Measurements from ENCODE around the gene CLEC18A.
"Not testable (repeated sequence)": the region's sequence is repeated elsewhere in the genome, so short reads cannot be mapped to it uniquely, and the experiment has no call there.

CLEC18A gene

DNA sequence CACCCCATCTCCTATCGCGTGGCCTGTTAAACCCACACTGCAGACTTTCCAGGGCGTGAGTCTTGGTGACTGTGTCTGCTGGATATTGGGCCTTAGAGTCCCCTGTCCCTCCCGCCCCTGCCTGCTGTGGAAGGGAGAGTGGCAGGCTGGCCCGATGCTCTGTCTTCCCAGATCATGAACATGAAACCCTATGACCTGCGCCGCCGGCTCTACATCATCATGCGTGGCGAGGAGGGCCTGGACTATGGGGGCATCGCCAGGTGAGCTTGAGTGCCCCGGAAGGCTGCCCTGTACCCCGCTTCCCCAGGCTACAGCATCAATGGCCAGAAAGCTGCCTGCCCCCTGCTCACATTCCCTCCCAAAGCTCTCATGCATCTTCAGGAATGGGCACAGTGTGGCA is 19.5 kb upstream of the CLEC18A start:
- no peak for DNase-seq

DNA sequence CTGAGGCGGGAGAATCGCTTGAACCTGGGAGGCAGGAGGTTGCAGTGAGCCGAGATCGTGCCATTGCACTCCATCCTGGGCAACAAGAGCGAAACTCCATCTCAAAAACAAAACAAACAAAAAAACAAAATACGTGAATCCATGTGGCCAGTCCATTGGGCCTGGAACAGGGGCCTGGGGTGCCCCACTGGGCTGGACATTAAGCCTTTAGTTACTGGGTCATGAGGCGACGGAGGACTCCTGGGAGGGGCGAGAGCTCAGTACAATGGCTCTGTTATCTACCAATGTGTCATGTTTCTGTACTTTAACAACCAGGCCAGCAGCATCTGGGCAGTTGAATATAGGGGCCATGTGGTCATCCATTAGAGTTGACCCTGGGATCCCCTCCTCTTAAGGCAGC is 18.9 kb upstream of the CLEC18A start:
- DNase-seq = no peak

DNA sequence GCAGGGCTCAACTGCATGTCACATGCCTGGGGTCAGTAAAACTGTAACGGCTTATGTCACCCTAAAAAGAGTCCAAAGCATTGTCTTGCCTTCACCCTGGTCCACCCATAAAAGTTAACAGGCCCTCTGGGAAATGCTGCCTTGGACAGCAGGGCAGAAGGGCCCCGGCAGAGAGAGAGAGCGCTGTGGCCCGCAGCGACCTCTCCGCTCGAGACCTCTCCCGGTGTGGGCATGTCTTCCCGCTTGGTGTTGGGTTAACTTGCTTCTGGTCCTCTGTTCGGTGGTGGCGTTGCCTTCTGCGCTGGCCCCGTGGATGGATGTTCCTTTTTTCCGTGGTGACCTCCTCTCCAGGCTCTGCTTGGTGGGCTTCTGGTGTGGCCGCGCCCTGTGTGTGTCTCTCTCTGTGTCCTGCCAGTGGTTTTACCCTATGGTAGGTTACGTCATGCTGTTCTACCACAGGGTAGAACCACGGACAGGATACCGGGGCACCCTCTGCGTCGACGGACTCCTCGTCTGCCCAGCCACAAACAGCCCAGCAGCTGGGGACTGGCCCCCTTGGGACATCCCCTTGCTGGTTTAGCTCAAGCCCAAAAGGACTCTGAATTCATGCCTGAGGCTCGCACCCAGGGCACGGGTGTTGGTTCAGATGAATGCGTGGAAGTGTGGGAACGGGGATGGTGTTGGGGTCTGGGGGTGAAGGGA is 18.3 kb upstream of the CLEC18A start:
- no peak for DNase-seq

DNA sequence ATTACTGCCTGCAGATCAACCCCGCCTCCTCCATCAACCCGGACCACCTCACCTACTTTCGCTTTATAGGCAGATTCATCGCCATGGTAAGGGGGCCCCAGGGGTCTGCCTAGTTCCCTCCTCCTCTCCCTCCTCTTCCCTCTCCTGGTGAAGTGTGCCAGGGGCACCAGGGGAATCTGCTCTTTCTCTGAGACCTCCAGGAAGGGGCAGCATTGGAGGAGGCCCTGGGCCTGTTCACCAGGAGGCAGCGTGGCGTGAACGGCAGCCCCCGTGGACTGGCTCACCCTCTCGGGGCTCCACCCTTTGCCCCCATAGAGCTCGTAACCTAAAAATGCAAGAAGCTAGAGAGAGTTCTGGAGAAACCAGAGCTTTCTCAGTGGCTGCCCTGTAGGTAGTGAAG is 17.1 kb upstream of the CLEC18A start:
- DNase-seq = no peak

DNA sequence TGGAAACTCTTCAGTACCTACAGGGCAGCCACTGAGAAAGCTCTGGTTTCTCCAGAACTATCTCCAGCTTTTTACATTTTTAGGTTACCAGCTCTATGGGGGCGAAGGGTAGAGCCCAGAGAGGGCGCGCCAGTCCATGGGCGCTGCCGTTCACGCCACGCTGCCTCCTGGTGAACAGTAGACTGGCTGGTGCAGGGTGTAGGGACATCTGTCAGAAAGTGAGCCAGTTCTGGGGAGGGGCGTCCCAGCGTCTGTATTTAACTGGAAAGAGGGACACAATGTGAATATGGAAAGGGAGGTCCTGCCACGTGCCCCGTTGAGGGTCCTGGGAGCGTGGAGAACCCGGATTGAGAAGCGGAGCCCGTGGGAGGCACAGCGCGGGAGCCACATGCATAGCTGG is 16.4 kb upstream of the CLEC18A start:
- DNase-seq = no peak

DNA sequence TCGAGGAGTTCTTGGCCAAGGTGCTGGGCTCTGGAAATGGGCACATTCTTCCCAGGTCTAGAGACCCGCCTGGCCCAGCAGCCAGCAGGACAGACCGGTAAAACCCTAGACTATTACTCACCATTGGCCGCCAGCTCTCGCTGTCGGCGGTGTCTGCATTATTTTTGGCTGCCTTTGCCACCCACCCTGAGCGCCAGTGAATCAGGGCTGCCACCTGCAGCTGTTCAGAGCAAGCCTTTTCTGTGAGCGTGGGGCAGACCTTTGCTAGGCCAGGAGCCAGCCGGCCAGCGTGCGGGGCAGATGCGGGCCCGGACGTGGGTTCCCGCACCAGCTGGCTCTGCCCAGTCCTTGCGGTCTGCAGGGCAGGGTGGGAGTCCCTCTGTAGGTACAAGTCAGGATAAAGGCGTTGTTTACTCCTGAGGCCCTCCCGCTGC is 15.8 kb upstream of the CLEC18A start:
- DNase-seq = no peak

DNA sequence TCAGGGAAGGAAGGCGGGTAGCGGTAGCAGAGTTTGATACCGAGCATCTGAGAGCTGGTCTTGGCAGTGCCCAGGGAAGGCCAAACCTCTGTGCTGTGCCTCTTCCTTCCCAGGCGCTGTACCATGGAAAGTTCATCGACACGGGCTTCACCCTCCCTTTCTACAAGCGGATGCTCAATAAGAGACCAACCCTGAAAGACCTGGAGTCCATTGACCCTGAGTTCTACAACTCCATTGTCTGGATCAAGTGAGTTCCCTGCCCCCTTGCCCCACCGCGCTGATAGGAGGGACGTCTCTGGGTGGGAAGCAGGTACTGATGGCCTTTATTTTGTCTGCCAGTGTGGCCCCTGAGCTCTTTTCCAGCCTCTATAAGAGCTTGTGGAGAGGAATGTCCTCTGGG is 15.4 kb upstream of the CLEC18A start:
- no peak for DNase-seq

DNA sequence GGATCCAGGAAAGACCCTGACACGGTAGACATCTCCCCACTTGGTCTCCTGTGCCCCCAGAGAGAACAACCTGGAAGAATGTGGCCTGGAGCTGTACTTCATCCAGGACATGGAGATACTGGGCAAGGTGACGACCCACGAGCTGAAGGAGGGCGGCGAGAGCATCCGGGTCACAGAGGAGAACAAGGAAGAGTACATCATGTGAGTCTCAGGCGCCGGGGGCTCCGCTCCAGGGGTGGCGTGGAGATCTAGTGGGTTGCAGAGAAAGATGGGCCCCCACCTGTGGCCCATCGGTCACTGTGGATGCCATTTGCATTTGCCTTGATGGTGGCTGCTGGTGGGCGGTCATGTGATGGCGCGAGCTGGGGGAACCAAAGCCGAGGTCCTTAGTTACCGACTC is 14.9 kb upstream of the CLEC18A start:
- DNase-seq = no peak

DNA sequence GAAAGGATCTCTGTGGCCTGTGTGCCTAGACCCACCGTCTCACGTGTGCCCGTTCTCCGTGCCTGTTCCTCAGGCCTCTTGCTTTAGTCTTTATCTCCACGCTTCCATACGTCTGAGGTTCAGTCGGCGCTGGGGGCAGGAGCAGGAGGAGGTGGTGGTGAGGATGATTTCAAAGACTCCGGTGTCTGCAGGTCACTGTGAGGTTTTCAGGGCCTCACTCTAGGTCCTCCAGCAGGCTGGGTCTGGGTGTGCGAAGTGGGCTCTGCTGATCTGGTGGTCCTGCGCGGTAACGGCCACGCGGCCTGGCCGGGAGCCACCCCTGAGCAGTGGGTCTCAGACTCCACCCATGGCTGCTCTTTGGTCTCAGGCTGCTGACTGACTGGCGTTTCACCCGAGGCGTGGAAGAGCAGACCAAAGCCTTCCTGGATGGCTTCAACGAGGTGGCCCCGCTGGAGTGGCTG is 14.4 kb upstream of the CLEC18A start:
- DNase-seq = no peak

DNA sequence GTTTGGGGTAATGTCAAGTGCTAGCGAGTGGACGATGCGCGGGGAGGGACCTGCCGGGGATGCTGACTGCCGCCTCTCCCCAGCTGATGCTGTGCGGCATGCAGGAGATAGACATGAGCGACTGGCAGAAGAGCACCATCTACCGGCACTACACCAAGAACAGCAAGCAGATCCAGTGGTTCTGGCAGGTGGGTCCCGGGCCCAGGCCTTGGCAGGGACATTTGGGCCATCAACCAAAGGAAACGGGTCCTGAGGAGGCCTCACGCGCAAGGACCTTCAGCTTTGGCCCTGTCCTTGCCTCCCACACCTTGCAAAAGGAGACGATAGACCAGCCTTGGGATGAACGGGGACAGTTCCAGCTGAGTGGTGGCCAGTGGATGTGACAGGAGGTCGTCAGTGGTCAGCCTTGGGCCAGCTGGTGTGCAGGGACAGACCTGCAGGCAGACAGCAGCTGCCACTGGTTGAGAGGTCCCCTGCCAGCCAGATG is 13.6 kb upstream of the CLEC18A start:
- no peak for DNase-seq

DNA sequence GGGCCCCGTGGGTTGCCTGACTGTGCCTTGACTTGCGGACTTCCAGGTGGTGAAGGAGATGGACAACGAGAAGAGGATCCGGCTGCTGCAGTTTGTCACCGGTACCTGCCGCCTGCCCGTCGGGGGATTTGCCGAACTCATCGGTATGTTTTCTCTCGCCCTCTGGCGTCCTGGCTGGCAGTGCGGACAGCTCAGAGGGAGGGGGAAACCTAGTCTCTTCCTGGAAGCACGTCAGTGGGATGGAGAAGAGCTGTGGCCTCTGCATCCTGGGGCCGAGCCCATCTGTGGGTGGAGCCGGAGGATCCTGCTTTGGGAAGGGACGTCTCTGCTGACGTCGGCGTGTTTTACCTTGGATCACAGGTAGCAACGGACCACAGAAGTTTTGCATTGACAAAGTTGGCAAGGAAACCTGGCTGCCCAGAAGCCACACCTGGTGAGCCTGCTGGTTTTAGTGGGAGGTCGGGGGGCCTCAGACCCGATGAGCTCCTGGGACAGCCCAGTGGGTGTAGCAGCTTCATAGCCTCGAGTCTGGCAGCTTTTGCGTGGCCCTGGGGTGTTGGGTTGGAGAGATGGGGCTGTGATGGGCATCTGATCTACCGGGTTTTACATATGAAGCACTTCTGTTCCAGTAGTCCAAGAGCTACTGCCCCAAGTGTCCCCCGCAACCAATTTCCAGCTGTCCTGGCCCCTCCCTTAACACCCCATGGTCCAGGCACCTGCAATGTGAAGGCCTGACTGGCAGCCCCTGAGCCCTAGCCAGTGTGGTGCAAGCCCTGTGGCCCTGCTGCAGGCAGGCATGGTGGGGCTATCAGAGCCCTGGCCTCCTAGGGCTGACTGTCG is 11.9 kb upstream of the CLEC18A start:
- no peak for DNase-seq

DNA sequence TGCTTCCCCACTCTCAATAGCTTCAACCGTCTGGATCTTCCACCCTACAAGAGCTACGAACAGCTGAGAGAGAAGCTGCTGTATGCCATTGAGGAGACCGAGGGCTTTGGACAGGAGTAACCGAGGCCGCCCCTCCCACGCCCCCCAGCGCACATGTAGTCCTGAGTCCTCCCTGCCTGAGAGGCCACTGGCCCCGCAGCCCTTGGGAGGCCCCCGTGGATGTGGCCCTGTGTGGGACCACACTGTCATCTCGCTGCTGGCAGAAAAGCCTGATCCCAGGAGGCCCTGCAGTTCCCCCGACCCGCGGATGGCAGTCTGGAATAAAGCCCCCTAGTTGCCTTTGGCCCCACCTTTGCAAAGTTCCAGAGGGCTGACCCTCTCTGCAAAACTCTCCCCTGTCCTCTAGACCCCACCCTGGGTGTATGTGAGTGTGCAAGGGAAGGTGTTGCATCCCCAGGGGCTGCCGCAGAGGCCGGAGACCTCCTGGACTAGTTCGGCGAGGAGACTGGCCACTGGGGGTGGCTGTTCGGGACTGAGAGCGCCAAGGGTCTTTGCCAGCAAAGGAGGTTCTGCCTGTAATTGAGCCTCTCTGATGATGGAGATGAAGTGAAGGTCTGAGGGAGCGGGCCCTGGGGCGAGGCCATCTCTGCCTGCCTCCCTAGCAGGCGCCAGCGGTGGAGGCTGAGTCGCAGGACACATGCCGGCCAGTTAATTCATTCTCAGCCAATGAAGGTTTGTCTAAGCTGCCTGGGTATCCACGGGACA is 11.1 kb upstream of the CLEC18A start:
- no peak for DNase-seq

DNA sequence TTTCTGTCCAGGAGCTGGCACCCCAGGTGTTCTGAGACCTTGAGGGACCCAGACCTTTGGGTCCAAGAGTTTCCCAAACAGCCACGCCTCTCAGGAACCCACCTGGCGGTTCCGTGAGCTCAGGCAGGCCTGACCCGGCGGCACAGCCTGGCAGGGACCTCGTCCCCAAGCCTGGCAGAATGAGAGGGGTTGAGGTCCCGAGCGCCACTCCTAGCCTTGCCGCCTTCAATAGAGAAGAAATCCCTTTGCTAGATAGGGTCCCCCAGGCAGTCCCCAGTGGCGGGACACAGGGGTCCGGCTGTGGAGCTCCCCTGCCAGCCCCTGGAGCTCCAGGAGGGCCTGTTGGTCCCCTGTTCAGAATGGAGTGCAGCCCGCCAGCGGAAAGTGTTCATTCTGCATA is 10.5 kb upstream of the CLEC18A start:
- DNase-seq = no peak

DNA sequence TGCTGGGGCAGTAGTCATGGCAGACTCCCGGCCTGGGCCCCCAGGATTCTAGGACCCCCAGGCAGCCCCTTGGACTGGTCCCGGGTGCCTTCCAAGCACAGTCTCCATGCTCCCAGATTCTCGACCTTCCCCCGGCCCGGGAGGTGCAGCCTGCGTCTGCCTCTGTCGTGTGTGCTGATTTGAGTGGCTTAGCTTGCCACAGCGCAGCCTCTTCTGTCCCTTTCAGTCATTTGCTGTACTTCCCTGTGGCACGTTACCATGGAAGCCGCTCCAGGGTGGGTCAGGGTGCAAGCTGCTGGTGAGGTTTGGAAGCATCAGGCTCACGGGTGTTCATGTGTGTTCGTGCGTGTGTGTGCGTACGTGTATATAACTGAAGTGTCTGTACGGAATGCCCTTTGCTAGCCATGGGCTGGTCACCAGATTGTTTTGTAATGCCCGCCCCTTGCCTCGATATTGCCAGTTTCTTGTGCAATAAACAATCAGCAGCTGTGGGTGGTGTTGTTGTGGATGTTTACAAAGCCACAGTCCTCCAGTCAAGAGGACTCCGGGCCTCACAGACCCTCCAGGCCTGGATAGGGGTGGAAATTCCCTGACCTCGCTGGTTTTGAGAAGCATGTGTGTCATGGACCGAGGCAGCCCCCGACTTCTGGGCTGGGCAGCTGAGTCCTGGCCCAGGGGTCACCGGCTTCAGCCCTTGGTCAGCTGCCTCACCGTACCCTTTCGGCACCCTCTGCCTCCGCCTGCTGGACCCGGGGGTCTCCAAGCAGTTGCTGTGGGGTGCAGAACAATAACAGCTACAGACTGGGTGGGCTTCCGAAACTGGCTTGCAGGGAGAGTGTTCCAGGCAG is 9.7 kb upstream of the CLEC18A start:
- DNase-seq = no peak

DNA sequence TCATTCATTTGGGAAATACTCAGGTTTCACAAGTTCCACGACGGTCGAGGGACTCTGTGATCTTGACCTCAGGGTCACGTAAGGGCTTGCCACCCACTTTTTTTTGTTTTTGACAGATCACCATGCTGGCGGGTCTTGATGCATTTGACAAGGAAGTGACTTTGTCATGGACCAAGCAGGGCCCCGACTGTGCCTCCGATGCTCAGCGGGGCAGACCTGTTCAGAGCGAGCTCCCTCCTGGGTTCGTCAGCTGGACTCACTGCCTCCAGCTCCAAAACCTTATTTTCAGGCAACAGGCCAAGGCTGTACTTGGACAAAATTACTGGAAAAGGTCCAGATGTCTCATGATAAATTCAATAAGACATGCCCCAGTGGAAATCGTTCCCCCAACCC is 9.0 kb upstream of the CLEC18A start:
- no peak for DNase-seq

DNA sequence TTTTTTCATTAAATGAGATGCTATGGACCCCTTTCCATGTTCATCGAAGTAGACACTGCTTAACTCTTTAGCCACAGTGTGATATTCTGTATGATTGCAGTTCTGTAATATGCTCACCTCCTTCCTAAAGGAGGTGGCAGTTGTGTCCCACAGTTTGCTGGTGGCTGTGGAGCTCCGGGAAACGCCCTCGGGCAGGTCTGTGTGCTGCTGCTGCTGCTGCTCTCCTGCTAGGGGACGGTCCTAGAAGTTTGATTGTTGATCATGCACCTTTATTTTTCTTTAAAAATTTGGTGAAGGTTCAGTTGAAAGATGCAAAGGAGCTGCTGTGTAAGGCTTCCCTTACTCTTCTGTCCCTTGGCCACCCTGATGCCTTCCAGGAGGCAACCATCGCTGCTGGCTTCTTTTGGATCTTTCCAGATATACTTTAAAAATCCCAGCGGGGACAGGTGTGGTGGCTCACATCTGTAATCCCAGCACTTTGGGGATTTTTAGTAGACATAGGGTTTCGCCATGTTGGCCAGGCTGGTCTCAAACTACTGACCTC is 8.4 kb upstream of the CLEC18A start:
- DNase-seq = no peak

DNA sequence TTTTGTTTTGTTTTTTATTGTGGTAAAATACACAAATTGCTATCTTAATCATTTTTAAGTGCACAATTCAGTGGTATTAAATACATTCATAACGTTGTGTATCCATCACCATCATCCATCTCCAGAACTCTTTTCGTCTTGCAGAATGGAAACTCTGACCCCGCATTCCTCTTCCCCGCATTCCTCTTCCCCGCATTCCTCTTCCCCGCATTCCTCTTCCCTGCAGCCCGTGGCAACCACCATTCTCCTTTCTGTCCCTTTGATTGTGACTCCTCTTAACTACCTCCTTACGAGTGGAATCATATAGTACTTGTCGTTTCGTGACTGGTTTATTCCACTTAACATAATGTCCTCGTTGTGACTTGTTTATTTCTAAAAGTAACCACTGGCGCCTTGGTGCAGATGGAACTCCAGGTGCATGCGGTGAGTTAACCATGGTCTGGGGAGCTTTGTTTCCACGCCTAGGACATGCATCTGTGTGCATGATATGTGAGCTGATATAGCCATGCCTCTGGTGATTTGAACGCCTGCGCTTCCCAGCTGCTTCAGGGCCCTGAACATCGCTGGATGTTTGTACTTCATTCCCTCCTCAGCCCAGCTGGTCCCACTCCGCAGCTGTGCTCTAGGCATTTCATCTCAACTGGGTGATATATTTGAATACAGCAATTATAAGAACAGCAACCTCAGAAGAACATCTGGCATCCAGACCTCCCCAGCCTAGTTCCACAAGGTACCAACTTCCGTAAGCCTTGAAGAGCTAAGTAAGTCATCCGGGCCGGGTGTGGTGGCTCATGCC is 7.7 kb upstream of the CLEC18A start:
- not testable (repeated sequence) for DNase-seq

DNA sequence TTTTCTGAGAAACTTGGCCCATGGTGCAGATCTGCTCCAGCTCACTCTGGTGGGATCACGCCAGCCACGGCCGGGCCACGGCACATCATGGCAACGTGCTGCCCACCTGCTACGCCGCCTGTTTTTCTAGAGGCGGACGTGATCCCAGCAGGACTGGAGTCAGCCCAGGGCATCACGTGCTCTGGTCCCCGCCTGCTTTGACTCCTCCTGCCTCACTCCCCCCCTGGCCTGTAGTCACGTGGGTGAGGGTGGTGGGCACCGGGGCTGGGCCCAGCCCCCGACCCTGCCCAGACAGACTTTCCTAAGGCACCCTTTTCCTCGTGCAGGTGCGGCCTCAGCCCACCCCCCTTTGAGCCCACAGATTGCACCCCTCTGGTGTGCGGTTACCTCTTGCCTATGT is 723 bp upstream of the CLEC18A start:
- not testable (repeated sequence) for DNase-seq

DNA sequence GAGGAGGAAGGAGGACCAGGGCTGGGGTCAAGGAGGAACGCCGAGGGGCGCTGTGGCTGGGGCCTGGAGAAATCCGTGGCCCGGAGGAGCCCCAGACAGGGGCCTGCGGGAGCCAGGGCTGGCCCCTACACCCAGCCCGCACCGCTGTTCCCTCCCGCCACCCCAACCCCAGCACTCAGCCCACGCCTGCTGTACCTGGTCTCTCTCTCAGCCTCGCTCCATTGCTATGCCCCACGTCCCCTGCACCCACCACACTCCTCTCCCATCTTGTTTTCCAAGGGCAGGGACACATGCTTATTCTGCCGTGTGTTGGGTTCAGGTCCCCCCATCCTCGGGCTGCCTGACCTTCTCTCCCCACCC is 518 bp downstream of the CLEC18A start:
- not testable (repeated sequence) for DNase-seq

DNA sequence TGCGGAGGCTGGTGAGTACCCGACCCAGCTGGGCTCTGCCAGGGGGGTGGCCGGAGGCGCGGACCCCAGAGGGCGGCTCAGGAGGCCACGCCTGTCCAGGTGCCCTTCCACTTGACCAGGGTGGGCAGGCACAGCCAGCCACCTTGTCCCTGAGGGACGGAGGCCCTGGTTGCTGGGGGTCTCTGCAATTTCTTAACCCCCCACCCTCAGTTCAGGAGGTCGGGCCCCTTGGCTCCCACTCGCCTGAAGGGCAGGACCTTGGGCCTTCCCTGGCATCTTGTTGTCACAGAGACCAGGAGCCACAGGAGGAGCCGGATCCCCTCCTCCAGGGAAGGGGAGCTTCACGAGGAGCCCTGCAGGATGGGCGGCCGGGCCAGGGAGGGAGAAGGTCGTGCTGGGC is 982 bp downstream of the CLEC18A start:
- not testable (repeated sequence) for DNase-seq
